ENCODE results near the gene PDE8B. TPM values are rescaled to one million over a fixed set of nuclear protein-coding genes. Genes with fewer than 3 reads are reported as not detected.

Gene PDE8B
- total RNA-seq, 1 donor from 2014 or later: not detected

GRCh38 chr5:77390221-77390620, 179.7 kb downstream of the PDE8B start:
- intact Hi-C loops (cut with micrococcal nuclease): no loop called here
- no peak for DNase-seq
- H3K36me3 Mint-ChIP-seq (ENCODE audit: low read depth): no peaks in the 10 kb centered on the region
- ATAC-seq (ENCODE audit: low read depth): no peak
- H3K4me3 Mint-ChIP-seq: no peak overlapping the region
- no peaks in the 10 kb centered on the region for H3K9me3 Mint-ChIP-seq
- no peak for TF ChIP-seq CTCF (IDR thresholded peaks at IDR 0.05)
- H3K27me3 Mint-ChIP-seq: peaks cover 2% of the 10 kb centered on the region
- ChIA-PET CTCF (no interaction called here), POLR2A (no interaction called here)
- H3K27ac Mint-ChIP-seq: no peak overlapping the region
- H3K4me1 Mint-ChIP-seq: no peaks in the 10 kb centered on the region

GRCh38 chr5:77390795-77391194, 180.3 kb downstream of the PDE8B start:
- POLR2A ChIA-PET: no interaction called here
- H3K36me3 Mint-ChIP-seq (ENCODE audit: low read depth): no peaks in the 10 kb centered on the region
- DNase-seq: no peak
- ATAC-seq (ENCODE audit: low read depth): no peak
- no peaks in the 10 kb centered on the region for H3K9me3 Mint-ChIP-seq
- no peak overlapping the region for H3K27ac Mint-ChIP-seq
- no peaks in the 10 kb centered on the region for H3K4me1 Mint-ChIP-seq
- peaks cover 2% of the 10 kb centered on the region for H3K27me3 Mint-ChIP-seq
- CTCF ChIA-PET: no interaction called here
- no peak for TF ChIP-seq CTCF (IDR thresholded peaks at IDR 0.05)
- H3K4me3 Mint-ChIP-seq: no peak overlapping the region
- intact Hi-C loops (cut with micrococcal nuclease): no loop called here

GRCh38 chr5:77391240-77391765, 180.8 kb downstream of the PDE8B start:
- H3K9me3 Mint-ChIP-seq: no peaks in the 10 kb centered on the region
- DNase-seq (no peak), ATAC-seq (ENCODE audit: low read depth) (no peak)
- H3K27ac Mint-ChIP-seq: no peak overlapping the region
- no peaks in the 10 kb centered on the region for H3K36me3 Mint-ChIP-seq (ENCODE audit: low read depth)
- intact Hi-C loops (cut with micrococcal nuclease): no loop called here
- ChIA-PET POLR2A (no interaction called here), CTCF (no interaction called here)
- H3K4me1 Mint-ChIP-seq: no peaks in the 10 kb centered on the region
- peaks cover 2% of the 10 kb centered on the region for H3K27me3 Mint-ChIP-seq
- no peak overlapping the region for H3K4me3 Mint-ChIP-seq
- no peak for TF ChIP-seq CTCF (IDR thresholded peaks at IDR 0.05)

- Mint-ChIP-seq H3K4me3 (no peak overlapping the region), H3K27ac (no peak overlapping the region), H3K4me1 (no peaks in the 10 kb centered on the region), H3K9me3 (no peaks in the 10 kb centered on the region), H3K27me3 (peaks cover 2% of the 10 kb centered on the region), H3K36me3 (ENCODE audit: low read depth) (no peaks in the 10 kb centered on the region)
- no peak for TF ChIP-seq CTCF (IDR thresholded peaks at IDR 0.05)
- intact Hi-C loops (cut with micrococcal nuclease): no loop called here
- CTCF ChIA-PET: no interaction called here
- POLR2A ChIA-PET: no interaction called here
- no peak for ATAC-seq (ENCODE audit: low read depth)
- DNase-seq: no peak
Measured at GRCh38 chr5:77394064-77394715, 183.7 kb downstream of the PDE8B start.

- Mint-ChIP-seq H3K4me1 (no peaks in the 10 kb centered on the region), H3K36me3 (ENCODE audit: low read depth) (no peaks in the 10 kb centered on the region), H3K27ac (no peak overlapping the region), H3K4me3 (no peak overlapping the region), H3K27me3 (no peaks in the 10 kb centered on the region), H3K9me3 (no peaks in the 10 kb centered on the region)
- no peak for TF ChIP-seq CTCF (IDR thresholded peaks at IDR 0.05)
- POLR2A ChIA-PET: no interaction called here
- intact Hi-C loops (cut with micrococcal nuclease): no loop called here
- no peak for ATAC-seq (ENCODE audit: low read depth)
- CTCF ChIA-PET: no interaction called here
- DNase-seq: no peak
Measured at GRCh38 chr5:77396017-77396416, 185.5 kb downstream of the PDE8B start.

Data from activated B cell treated with CpG ODN at 0.5 μM for 24 hours (primary cell).